HG02610 (cell line): ENCODE measurements around the gene USP10.

ENCODE experiments used
- ATAC-seq: cut with Tn5 transposase; IDR thresholded peaks from one replicate; pipeline ENCODE4 v1.9.1; 2021; ENCODE audit warnings: mild to moderate bottlenecking, moderate library complexity; ENCODE audit not compliant: unreplicated experiment

The USP10 gene

GRCh38 chr16:84791088-84791487 lies 91.3 kb downstream of the USP10 start:
- ATAC-seq, result no peak

- no peak for ATAC-seq
Observed at GRCh38 chr16:84791501-84791900, 91.7 kb downstream of the USP10 start.

GRCh38 chr16:84794186-84794585 lies 94.4 kb downstream of the USP10 start:
- no peak for ATAC-seq

- ATAC-seq, result no peak
Observed at GRCh38 chr16:84794626-84795025, 94.8 kb downstream of the USP10 start.

- ATAC-seq, result no peak
Observed at GRCh38 chr16:84795329-84796053, 95.7 kb downstream of the USP10 start.

- ATAC-seq, result no peak
Observed at GRCh38 chr16:84800158-84800978, 100.6 kb downstream of the USP10 start.

GRCh38 chr16:84803146-84803545 lies 103.3 kb downstream of the USP10 start:
- no peak for ATAC-seq

- ATAC-seq, result no peak
Observed at GRCh38 chr16:84804326-84804725, 104.5 kb downstream of the USP10 start.

- ATAC-seq, result no peak
Observed at GRCh38 chr16:84806256-84806889, 106.6 kb downstream of the USP10 start.

GRCh38 chr16:84806890-84807258 lies 107.1 kb downstream of the USP10 start:
- no peak for ATAC-seq

- ATAC-seq, result no peak
Observed at GRCh38 chr16:84807776-84808175, 108.0 kb downstream of the USP10 start.

- no peak for ATAC-seq
Observed at GRCh38 chr16:84808826-84809225, 109.0 kb downstream of the USP10 start.

GRCh38 chr16:84810518-84811273 lies 110.9 kb downstream of the USP10 start:
- ATAC-seq, result no peak

GRCh38 chr16:84811529-84811928 lies 111.7 kb downstream of the USP10 start:
- ATAC-seq, result no peak

- ATAC-seq, result no peak
Observed at GRCh38 chr16:84813141-84813934, 113.5 kb downstream of the USP10 start.

GRCh38 chr16:84815462-84815861 lies 115.7 kb downstream of the USP10 start:
- ATAC-seq, result no peak

- ATAC-seq, result no peak
Observed at GRCh38 chr16:84816023-84816422, 116.2 kb downstream of the USP10 start.

GRCh38 chr16:84816485-84816884 lies 116.7 kb downstream of the USP10 start:
- no peak for ATAC-seq

- no peak for ATAC-seq
Observed at GRCh38 chr16:84817206-84817605, 117.4 kb downstream of the USP10 start.

- ATAC-seq, result no peak
Observed at GRCh38 chr16:84817613-84818012, 117.8 kb downstream of the USP10 start.
